Measurements from ENCODE around the gene CEMIP2.
A peak's percentile ranks its signal among the peaks of the same experiment; 100 is the strongest.
"Not testable (repeated sequence)": the region's sequence is repeated elsewhere in the genome, so short reads cannot be mapped to it uniquely, and the experiment has no call there.

Gene CEMIP2, protein sequence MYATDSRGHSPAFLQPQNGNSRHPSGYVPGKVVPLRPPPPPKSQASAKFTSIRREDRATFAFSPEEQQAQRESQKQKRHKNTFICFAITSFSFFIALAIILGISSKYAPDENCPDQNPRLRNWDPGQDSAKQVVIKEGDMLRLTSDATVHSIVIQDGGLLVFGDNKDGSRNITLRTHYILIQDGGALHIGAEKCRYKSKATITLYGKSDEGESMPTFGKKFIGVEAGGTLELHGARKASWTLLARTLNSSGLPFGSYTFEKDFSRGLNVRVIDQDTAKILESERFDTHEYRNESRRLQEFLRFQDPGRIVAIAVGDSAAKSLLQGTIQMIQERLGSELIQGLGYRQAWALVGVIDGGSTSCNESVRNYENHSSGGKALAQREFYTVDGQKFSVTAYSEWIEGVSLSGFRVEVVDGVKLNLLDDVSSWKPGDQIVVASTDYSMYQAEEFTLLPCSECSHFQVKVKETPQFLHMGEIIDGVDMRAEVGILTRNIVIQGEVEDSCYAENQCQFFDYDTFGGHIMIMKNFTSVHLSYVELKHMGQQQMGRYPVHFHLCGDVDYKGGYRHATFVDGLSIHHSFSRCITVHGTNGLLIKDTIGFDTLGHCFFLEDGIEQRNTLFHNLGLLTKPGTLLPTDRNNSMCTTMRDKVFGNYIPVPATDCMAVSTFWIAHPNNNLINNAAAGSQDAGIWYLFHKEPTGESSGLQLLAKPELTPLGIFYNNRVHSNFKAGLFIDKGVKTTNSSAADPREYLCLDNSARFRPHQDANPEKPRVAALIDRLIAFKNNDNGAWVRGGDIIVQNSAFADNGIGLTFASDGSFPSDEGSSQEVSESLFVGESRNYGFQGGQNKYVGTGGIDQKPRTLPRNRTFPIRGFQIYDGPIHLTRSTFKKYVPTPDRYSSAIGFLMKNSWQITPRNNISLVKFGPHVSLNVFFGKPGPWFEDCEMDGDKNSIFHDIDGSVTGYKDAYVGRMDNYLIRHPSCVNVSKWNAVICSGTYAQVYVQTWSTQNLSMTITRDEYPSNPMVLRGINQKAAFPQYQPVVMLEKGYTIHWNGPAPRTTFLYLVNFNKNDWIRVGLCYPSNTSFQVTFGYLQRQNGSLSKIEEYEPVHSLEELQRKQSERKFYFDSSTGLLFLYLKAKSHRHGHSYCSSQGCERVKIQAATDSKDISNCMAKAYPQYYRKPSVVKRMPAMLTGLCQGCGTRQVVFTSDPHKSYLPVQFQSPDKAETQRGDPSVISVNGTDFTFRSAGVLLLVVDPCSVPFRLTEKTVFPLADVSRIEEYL (N-terminal part only)

DNA sequence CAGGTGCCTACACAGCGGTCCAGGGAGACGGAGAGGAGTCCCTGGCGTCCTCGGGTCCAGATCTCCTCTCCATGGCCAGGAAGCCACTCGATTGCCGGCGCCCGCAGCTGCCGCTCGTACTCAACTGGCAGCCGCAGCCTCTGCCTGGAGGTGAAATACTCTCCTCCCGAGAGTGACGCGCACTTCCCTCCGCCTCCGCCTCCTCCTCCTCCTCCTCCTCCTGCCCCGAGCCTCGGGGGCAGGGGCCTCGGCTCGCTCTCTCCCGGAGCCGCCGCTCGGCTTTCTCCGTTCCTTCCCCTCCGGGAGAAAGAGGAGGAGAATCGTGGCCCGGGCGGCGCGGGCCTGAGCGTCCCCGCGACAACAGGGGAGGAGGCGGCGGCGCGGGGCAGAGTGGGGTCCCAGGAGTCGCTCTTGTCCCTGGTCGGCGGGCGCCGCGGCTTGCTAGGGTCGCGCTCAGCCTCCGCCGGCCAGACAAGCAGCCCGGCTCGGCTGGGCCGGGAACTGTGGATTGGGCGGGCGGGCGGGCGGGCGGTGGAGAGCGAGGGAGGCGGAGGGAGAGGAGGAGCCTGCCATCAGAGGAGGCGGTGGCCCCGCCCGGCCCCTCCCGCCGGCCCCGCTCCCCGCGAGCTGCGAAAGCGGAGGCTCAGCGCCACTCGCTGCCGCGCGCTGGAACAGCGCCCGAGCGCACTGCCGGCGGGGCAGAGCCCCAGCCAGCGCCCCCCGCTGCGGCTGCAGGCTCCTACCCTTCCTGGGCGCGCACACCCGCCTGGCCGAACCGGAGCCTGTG lies at the start of gene CEMIP2:
CEMIP2 (minus strand) TSS at position 126 of the 787 bp plus-strand sequence. CDS start 18,140 bp downstream, outside the sequence.
- peak; percentile 79 to 84 for DNase-seq (ENCODE audit: low read depth in 2 of 2)

DNA sequence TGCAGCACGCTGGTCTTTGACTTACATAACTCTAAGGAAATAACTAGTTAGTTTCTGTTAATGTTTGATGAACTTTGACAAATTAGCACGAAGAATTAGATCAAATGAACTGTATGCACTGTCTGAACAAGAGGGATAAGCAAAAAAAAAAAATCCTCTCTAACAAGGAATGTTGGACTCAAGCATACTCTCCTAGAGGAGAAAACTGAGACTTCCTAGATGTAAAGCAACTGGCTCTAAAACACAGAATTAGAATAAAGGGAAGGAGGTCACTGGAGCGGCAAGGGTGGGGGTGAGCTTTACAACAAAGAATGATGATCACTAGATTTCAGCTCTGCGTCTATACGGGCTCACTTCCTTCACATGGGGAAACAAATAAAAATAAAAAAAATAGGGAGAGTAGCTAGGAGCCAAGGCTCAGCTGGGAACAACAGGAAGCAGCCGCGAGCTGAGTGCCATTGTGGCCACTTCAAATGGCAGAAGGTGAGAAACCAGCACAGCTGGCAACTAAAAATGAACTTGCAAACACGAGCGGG lies 48.7 kb upstream of the CEMIP2 start:
- no peak for DNase-seq (ENCODE audit: low read depth in 2 of 2)

DNA sequence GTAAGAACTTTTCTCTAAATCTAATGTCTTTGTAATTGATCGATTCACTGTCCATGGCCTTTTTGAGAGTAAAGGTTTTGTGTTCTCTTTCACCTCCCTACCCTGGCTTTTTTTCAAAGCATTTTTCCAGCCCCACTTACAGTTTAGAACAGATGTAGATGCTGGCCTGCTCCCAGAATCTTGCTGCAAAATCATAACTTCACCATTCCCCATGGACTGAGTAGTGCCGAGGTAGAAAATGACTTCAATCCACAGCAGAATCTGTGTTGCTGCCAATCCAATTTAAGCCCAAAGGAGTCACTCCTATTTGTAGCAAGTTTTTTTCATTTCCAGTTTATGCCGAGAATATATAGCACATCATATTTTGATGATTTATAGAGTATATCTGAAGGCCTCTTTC lies 46.5 kb upstream of the CEMIP2 start:
- no peak for DNase-seq (ENCODE audit: low read depth in 2 of 2)

DNA sequence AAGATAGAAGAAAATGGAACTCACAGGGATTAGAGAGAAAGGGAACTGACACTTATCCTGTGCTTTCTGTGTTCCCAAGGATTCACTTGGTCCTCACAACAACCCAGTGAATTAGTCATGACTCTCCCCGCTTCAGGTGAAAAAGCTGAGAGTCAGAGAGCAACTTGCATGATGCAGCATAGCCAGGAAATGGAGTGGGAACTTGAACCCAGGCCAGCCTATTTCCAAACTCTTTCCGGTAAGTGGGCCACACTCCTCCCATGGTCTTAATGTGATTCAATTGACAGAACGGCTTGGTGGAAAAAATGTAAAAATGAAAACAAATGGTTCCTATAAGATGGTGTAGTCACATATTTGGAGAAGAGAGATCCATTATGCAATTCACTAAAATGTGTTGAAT lies 45.9 kb upstream of the CEMIP2 start:
- DNase-seq (ENCODE audit: low read depth in 2 of 2) = no peak

DNA sequence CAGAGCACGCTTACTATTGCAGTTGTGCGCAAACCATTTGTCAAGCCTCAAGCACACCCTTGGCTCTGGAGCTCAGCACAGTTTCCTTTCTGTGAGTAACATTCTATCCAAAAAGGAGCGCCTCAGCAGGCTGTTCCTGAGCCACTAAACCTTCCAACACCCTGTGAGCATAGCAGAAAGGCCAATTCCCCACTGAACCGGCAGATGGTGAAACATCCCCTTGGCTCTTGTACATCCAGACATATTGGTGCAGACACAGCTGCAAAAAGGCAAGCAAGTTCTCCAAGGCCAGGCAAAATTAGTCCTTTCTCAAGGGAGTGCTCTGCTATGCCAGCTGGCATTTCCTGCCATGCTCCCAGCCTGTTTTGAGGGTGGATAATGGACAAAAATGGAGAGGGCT lies 44.1 kb upstream of the CEMIP2 start:
- DNase-seq (ENCODE audit: low read depth in 2 of 2) = no peak

DNA sequence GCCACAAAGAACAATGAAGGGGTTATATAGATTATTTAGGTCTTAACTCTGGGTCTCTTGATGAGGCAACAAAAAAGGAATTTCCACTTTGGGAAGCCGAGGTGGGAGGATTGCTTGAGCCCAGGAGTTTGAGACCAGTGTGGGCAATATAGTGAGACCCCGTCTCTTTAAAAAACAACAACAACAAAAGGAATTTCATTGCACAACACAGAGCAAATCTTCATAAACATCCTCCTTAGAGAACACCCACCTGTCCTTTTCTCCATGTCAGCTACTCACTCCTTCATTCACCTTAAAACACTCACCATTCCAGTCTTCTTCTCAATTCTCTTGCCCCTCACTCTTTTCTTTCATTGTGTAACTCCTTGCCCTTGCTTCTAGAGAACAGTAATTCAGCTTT lies 39.8 kb upstream of the CEMIP2 start:
- no peak for DNase-seq (ENCODE audit: low read depth in 2 of 2)

DNA sequence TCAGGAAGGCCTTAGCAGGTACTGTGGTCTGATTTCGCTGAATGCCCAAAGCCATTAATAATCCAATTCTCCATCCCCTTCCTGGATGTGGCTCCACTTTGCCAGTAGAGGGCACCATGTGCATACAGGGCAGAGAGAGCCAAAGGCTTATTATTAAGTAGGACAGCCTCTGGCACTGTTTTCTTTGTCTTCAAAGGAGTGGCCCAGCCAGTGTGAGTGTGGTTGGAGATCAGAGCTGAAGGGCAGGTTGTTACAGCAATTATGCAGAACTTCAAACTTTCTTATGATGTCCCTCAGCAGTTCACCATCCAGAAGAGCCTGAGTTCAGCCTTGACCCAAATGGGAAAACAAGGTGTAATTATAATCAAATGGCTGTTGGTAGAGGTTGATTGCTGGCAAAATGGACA lies 38.6 kb upstream of the CEMIP2 start:
- DNase-seq (ENCODE audit: low read depth in 2 of 2) = peak; percentile 21 to 41

DNA sequence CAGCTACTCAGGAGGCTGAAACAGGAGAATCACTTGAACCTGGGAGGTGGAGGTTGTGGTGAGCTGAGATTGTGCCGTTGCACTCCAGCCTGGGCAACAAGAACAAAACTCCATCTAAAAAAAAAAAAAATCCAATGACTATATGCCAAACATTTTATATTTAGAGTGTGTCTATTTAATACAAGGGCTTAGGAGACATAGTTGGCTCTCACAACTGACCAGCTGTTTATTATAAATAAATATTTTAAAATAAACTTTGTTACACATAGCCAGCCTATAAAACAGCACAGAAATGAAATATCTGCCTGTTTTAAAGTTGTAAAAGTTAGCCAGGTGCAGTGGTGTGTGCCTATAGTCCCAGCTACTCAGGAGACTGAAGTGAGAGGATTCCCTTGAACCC lies 36.8 kb upstream of the CEMIP2 start:
- DNase-seq (ENCODE audit: low read depth in 2 of 2) = not testable (repeated sequence)

DNA sequence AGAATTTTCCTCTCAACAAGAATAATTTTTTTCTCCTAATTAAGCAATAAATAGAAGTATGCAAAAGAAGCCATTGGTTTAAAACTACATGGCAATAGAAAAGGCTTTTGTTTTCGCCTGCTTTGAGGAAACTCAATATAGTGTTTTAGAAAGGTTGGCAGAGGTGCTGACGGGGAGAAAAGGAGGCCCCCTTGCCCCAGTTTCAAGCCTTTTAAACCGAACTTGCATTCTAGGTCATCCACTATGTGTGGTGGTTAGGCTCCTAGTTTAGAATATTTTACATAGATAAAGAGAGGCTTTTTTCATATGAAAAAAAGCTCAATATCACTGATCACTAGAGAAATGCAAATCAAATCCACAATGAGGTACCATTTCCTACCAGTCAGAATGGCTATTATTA lies 33.5 kb upstream of the CEMIP2 start:
- DNase-seq (ENCODE audit: low read depth in 2 of 2) = no peak

DNA sequence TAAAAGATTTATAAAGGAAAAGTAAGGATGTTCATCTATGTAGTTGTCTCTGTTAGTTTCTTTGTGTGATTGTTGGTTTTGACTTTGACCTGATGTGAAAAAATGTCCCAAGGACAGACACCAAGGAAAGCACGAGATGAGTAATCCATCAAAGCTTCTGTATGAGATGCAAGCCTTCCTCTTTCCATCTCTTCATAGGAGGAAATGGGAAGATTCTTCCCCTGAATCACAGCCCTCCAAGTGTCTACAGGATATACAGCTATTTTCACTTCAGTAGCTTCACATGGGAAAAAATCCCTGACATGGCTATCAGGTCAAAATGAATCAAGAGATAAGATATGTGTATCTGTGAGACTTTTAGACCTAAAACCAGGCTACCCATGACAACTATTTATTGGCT lies 29.0 kb upstream of the CEMIP2 start:
- no peak for DNase-seq (ENCODE audit: low read depth in 2 of 2)

DNA sequence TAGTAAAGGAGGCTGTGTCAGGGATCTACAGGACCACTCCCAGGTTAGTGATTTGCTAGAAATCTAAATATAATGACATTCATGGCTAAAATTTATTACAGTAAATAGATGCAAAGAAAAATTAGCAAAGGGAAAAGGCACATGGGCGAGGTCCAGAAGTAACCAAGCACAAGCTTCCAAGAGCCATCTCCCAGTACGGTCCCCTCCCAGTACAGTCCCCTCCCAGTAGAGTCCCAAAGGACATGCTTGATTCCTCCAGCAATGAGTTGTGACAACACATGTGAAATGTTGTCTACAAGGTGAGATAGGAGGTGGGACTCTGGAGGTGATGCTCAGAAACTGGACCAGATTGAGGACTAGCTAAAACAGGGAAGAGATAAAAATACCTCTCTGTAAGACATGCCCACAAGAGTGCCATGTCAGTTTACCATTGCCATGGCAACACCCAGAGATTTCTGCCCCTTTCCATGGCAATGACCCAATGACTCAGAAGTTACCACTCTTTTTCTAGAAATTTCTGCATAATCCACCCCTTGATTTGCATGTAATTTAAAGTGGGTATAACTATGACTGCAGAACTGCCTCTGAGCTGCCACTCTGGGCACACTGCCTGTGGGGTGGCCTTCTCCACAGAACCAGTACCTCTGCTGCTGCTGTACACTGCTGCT lies 27.9 kb upstream of the CEMIP2 start:
- DNase-seq (ENCODE audit: low read depth in 2 of 2) = no peak

DNA sequence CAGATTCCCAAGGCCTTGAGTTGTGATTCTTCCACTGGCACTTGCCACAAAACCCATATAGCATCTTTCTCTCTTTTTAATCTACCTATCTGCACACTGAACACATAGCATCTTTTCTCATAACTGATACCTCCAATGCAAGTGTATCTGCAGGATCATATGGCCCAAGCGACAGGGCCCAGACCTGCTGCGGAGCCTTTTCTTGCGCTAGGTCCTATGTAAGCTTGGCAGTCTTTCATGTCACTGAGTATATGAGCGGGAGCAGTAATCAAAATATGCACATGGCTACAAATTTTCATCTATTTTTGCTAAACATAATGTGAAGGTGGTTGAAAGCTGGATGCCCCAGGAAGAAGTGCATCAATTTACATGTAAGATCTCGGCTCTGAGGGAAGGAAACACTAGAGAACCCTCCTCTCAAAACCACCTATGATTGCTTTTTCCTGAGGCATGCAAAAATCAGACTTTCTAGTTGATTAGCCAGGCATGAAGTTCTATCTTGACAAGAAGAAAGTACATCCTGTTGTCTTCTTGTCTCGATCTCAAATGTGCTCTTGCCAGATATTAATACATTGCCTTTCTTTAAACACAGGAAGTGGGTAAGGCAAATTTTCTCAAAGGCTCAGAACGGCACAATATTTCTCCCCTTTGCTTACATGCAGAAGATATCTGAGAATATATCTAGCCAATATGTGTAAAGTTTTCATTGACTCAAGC lies 26.9 kb upstream of the CEMIP2 start:
- DNase-seq (ENCODE audit: low read depth in 2 of 2) = no peak

DNA sequence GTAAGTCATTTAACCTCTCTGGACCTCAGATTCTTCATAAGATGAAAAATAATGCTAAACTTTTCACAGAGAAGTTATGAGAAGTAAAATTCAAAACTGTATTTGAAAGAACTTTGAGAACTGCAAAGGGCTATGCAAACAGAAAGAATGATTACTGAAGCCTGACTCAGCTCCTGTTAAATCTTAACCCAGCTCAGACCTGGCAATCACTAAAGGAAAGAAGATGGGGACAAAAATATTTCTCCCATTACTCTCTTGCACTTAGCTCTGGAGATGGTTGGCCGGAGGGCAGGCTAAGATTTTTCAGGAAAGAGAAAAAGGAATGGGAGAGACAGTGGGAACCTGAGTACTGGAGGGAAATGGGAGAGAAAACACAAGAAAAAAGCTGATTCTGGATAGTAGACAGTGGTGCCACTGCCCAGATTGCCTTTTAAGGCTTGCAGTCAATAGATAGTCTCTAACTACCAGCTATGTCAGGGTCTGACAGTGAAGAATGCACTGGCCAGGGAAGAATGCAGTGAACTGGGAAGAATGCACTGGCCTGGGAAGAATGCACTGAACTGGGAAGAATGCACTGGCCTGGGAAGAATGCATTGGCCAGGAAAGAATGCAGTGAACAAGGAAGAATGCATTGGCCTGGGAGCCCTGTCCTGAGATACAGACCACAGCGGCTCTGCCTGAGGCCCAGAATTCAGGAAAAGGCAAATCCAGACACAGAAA lies 25.2 kb upstream of the CEMIP2 start:
- DNase-seq (ENCODE audit: low read depth in 2 of 2) = no peak

DNA sequence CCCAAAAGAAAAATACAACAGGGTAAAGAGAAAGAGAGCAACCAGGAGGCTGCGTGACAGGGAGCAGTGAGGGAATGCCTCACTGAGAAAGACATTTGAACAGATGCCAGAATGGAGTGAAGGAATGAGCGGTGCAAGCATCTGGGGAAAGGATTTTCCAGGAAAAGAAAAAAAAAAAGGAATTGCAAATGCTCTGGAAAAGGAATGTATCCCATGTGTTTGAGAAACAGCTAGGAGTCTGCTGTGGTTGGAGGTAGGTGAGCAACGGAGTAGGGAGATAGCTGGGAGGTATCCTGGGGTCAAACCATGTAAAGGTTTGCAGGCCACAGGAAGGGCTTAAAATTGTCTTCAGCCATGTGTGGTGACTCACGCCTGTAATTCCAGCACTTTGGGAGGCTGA lies 23.6 kb upstream of the CEMIP2 start:
- no peak for DNase-seq (ENCODE audit: low read depth in 2 of 2)

DNA sequence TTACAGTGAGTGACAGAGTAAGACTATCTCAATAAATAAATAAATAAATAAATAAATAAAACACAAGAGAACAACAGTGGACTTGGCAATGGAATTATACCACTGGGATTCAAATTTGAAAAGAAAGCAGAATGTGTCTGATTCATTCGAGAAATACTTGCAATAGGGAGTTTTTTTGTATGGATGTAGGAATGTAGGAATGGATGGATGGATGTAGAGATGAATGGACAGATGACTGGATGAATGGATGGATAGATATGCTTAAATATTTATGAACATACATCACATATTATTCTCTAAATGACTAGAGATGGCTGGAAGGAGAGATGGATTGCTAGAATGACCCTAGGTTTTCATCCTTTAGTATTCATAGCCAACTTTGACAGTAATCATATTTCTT lies 22.0 kb upstream of the CEMIP2 start:
- no peak for DNase-seq (ENCODE audit: low read depth in 2 of 2)

DNA sequence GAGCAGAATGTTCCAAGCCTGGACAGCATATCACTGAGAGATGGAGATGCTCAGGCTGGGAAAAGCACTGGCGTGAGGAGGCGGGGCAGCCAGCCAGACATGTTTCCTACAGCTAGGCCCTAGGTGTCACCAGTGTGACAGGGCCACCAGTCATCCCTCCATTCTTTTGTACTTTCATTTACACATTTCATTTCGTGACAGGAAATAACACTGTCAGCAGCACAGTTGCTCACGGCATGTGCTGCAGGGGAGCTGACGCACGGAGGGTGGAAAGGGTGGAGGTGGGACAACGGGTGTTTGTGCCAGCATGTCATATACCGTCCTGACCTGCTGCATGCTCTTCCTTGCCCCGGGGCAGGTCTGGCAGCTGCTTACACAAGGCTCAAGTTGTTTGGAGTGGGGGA lies 14.8 kb upstream of the CEMIP2 start:
- peak; percentile 80 to 83 for DNase-seq (ENCODE audit: low read depth in 2 of 2)

DNA sequence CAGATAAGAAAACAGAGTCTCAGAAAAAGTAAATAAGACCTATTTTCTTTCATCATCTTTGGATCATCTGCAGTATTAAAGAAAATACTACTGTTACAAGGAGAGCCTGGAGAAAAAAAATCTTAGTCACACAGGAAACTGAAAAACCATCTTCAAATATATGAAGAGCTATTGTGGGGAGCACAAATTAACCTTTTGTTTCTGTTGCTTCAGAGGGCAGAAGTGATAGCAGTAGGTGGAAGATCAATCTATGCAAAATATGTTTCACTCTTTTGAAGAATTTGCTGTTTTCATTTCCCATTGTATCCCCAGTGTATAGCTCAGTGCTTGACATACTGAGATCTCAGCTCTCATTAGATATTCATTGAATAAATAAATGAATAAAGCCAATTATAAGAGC lies 13.1 kb upstream of the CEMIP2 start:
- no peak for DNase-seq (ENCODE audit: low read depth in 2 of 2)

DNA sequence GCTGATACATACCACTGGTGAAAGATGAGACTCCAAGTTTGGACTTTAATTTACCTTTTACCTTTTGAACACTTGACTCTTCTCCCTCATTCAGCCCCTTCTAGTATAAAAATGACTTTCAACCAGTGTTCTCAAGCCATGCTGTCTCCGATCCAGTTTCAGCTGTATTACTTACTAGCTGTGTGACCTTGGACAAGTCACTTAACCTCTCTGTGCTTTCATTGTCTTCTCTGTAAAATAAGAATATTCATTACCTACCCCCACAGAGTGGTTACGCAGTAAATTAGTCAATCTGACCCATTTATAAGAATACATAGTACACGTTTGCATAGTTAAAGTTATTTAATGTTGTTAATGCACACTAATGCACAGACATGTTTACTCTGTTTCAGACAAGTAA lies 12.6 kb upstream of the CEMIP2 start:
- no peak for DNase-seq (ENCODE audit: low read depth in 2 of 2)

DNA sequence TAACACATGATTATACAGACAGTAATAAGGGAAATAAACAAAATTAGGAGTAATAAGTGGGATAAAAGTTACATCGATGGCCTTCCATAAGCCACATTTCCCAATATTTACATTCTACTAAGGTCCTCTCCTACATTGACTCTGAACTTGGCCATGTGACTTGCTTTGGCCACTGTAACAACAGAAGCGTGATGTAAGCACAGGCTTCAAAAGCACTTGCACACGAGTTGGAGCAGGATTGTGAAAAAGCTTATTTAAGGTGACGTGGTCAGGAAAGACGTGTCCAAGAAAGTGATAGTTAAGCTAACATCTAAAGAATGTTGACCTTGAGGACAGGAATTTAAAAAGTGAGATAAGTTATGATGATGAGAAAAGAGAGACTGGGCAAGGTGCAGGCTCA lies 9.8 kb upstream of the CEMIP2 start:
- DNase-seq (ENCODE audit: low read depth in 2 of 2) = no peak
